Keratinocyte (primary cell): ENCODE measurements around the gene CFAP57. TPM values are rescaled to one million over a fixed set of nuclear protein-coding genes. Genes with fewer than 3 reads are reported as not detected.

Experiments used
- DNase-seq: peaks from one replicate; pipeline ENCODE4 v3.0.0-alpha.2; 2011; ENCODE audit warnings: low read depth, missing footprints, low spot score
- FAIRE-seq: peaks from 2 replicates; lab custom pipeline; 2011; peaks lifted over from hg19 to GRCh38; lab: Jason Lieb, UNC
- H2AFZ ChIP-seq: 2 replicates; pipeline ENCODE4 v1.6.0; 2012; ENCODE audit warnings: low read length, control low read depth, inconsistent platforms; ENCODE audit not compliant: control insufficient read depth
- H3K27ac ChIP-seq: 2 replicates; pipeline ENCODE4 v1.5.1; 2011; ENCODE audit warnings: low read length; ENCODE audit not compliant: control insufficient read depth, insufficient read depth
- H3K27me3 ChIP-seq: 3 replicates; pipeline ENCODE4 v1.6.0; 2011; ENCODE audit warnings: low read length; ENCODE audit not compliant: control insufficient read depth, insufficient read depth; ENCODE audit errors: extremely low read depth
- H3K36me3 ChIP-seq, 2 experiments: 2 replicates in 1 of 2; 3 replicates in 1 of 2; pipeline ENCODE4 v1.5.1; 2011; ENCODE audit warnings: low read length in 2 of 2, mild to moderate bottlenecking in 1 of 2; ENCODE audit not compliant: control insufficient read depth in 2 of 2, insufficient read depth in 2 of 2; ENCODE audit errors: extremely low read depth in 1 of 2
- H3K4me1 ChIP-seq: 3 replicates; pipeline ENCODE4 v1.5.1; 2011; ENCODE audit warnings: low read length; ENCODE audit not compliant: control insufficient read depth, insufficient read depth; ENCODE audit errors: extremely low read depth
- H3K4me2 ChIP-seq: 3 replicates; pipeline ENCODE4 v1.6.0; 2011; ENCODE audit warnings: low read depth, low read length; ENCODE audit not compliant: control insufficient read depth, insufficient read depth; ENCODE audit errors: extremely low read depth
- H3K4me3 ChIP-seq, 3 experiments: fragments of 200-600 bp in 1 of 3; sonication (generic) in 1 of 3; 2 replicates in 2 of 3; 3 replicates in 1 of 3; pipeline ENCODE4 v1.5.1; 2011 to 2016; ENCODE audit warnings: low read length in 3 of 3, mild to moderate bottlenecking in 3 of 3, control low read depth in 2 of 3, inconsistent platforms in 1 of 3, low read depth in 1 of 3, mixed read lengths in 1 of 3, mixed run types in 1 of 3, moderate library complexity in 1 of 3; ENCODE audit not compliant: control insufficient read depth in 2 of 3, insufficient read depth in 2 of 3; ENCODE audit errors: extremely low read depth in 1 of 3
- H3K79me2 ChIP-seq: 2 replicates; pipeline ENCODE4 v1.6.0; 2012; ENCODE audit warnings: low read length; ENCODE audit not compliant: control insufficient read depth, insufficient read depth
- H3K9ac ChIP-seq: 3 replicates; pipeline ENCODE4 v1.6.0; 2011; ENCODE audit warnings: low read length; ENCODE audit not compliant: control insufficient read depth, insufficient read depth; ENCODE audit errors: extremely low read depth
- H3K9me1 ChIP-seq: 3 replicates; pipeline ENCODE4 v1.6.0; 2011; ENCODE audit warnings: low read length; ENCODE audit not compliant: control insufficient read depth, insufficient read depth; ENCODE audit errors: extremely low read depth
- H3K9me3 ChIP-seq: 2 replicates; pipeline ENCODE4 v1.5.1; 2012; ENCODE audit warnings: low read depth, low read length; ENCODE audit not compliant: control insufficient read depth
- H4K20me1 ChIP-seq: 3 replicates; pipeline ENCODE4 v1.6.0; 2011; ENCODE audit warnings: low read length; ENCODE audit not compliant: control insufficient read depth, insufficient read depth; ENCODE audit errors: extremely low read depth
- CTCF ChIP-seq, 3 experiments: IDR thresholded peaks in 1 of 3; conservative IDR thresholded peaks in 1 of 3; optimal IDR thresholded peaks in 1 of 3; 2 replicates in 2 of 3; 3 replicates in 1 of 3; pipeline versions ENCODE3 to v1.5.1; 2011; ENCODE audit warnings: low read length in 3 of 3, mild to moderate bottlenecking in 3 of 3, moderate library complexity in 2 of 3, control low read depth in 1 of 3, inconsistent platforms in 1 of 3; ENCODE audit not compliant: insufficient read depth in 2 of 3; ENCODE audit errors: extremely low read depth in 1 of 3
- EZH2 ChIP-seq: IDR thresholded peaks from one replicate; pipeline ENCODE4 v1.6.1; 2012; ENCODE audit warnings: inconsistent platforms, mild to moderate bottlenecking, low read length, moderate library complexity
- dilution Hi-C: fragments of 300-500 bp; cut with MboI; formaldehyde crosslinking; loops from one replicate; pipeline ENCODE4 v1.7.0; 2020; ENCODE audit warnings: low sequenced_read_pairs; ENCODE audit not compliant: extremely low pct_ligation_motif_present
- polyA plus RNA-seq, 5 experiments: library from polyadenylated mRNA; depleted of rRNA in 3 of 5; stranded (reverse) in 3 of 5; stranded (forward) in 1 of 5; unstranded in 1 of 5; fragments of >200 nt; gene quantifications; 1 replicate in 1 of 5; 2 replicates in 3 of 5; 3 replicates in 1 of 5; pipeline versions ENCODE4 v1.2.1 to v1.2.3, GENCODE V29; 2011 to 2012; ENCODE audit warnings: missing spikeins in 2 of 5, low read depth in 1 of 5, low replicate concordance in 1 of 5

Gene CFAP57
- polyA plus RNA-seq, 1 donor (not counting 4 experiments of a cell fraction or from before 2014, with no cell fraction given): 0.39 TPM

GRCh38 chr1:43279666-43280065 lies 107.5 kb downstream of the CFAP57 start:
- no peaks in the 10 kb centered on the region for H3K27me3 ChIP-seq
- H3K9me1 ChIP-seq: no peaks in the 10 kb centered on the region
- H3K9ac ChIP-seq: no peak overlapping the region
- DNase-seq (no peak), FAIRE-seq (no peak)
- no peaks in the 10 kb centered on the region for H3K36me3 ChIP-seq
- H3K27ac ChIP-seq: no peak overlapping the region
- TF ChIP-seq EZH2 (no peak), CTCF (optimal IDR thresholded peaks at IDR 0.05 in 1 of 3, IDR thresholded peaks at IDR 0.05 in 1 of 3, conservative IDR thresholded peaks at IDR 0.05 in 1 of 3; ENCODE audit: extremely low read depth in 1 of 3, insufficient read depth in 2 of 3, low read length in 3 of 3) (no peak)
- no peak overlapping the region for H3K4me3 ChIP-seq
- no peaks in the 10 kb centered on the region for H3K9me3 ChIP-seq
- dilution Hi-C loops: no loop called here
- peaks cover 4% of the 10 kb centered on the region for H3K4me1 ChIP-seq
- no peaks in the 10 kb centered on the region for H3K79me2 ChIP-seq
- no peak overlapping the region for H2AFZ ChIP-seq
- no peak overlapping the region for H3K4me2 ChIP-seq
- no peaks in the 10 kb centered on the region for H4K20me1 ChIP-seq

GRCh38 chr1:43280692-43281091 lies 108.6 kb downstream of the CFAP57 start:
- TF ChIP-seq CTCF (optimal IDR thresholded peaks at IDR 0.05 in 1 of 3, IDR thresholded peaks at IDR 0.05 in 1 of 3, conservative IDR thresholded peaks at IDR 0.05 in 1 of 3; ENCODE audit: extremely low read depth in 1 of 3, insufficient read depth in 2 of 3, low read length in 3 of 3) (no peak), EZH2 (no peak)
- DNase-seq (no peak), FAIRE-seq (no peak)
- Histone ChIP-seq H3K9ac (no peak overlapping the region), H3K9me3 (no peaks in the 10 kb centered on the region), H3K79me2 (no peaks in the 10 kb centered on the region), H3K27me3 (no peaks in the 10 kb centered on the region), H3K4me1 (peaks cover 10% of the 10 kb centered on the region), H3K4me2 (no peak overlapping the region), H3K9me1 (no peaks in the 10 kb centered on the region), H3K4me3 (no peak overlapping the region), H3K36me3 (no peaks in the 10 kb centered on the region), H3K27ac (no peak overlapping the region), H4K20me1 (no peaks in the 10 kb centered on the region), H2AFZ (no peak overlapping the region)
- dilution Hi-C loops: no loop called here
